ENCODE measurements around the gene THOP1.

DNA sequence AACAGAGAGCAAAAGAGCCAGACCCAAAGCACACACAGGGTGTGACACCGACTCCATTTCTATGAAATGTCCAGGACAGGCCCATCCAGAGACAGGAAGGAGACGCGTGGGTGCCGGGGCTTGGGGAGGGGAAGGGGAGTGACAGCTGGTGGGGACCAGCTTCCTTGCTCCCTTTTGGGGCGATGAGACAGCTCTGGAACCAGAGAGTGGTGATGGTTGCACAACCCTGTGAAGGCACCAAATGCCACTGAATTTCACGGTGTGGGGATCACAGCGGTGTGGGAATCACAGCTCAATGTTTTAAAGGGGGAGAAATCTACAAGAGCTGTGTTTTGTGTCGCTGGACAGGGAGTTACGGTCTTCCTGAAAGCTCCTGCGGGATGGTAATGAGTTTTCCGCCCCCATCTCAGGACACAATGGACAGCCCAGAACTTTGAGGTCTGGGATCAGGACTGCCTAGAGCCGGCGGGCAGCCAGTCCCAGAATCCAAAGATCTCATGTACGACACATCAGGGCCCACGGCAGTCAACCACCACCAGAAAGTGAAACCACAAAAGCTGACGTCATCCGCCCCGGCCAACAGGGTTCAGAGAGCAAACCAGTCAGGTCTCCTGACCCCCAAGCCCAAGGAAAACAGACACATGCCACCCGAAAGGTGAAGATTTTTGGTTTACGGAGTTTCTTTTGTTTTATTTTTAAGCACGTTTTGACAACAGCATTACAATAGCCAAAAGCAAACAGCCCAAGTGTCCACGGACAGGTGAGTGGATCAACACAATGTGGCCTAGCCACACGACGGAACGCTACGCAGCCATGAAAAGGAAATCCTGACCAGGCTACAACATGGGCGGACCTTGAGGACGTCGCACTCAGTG lies 9.5 kb upstream of the THOP1 start:
- TF ChIP-seq, protein P1, sequence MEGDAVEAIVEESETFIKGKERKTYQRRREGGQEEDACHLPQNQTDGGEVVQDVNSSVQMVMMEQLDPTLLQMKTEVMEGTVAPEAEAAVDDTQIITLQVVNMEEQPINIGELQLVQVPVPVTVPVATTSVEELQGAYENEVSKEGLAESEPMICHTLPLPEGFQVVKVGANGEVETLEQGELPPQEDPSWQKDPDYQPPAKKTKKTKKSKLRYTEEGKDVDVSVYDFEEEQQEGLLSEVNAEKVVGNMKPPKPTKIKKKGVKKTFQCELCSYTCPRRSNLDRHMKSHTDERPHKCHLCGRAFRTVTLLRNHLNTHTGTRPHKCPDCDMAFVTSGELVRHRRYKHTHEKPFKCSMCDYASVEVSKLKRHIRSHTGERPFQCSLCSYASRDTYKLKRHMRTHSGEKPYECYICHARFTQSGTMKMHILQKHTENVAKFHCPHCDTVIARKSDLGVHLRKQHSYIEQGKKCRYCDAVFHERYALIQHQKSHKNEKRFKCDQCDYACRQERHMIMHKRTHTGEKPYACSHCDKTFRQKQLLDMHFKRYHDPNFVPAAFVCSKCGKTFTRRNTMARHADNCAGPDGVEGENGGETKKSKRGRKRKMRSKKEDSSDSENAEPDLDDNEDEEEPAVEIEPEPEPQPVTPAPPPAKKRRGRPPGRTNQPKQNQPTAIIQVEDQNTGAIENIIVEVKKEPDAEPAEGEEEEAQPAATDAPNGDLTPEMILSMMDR (IDR thresholded peaks at IDR 0.05; ENCODE audit: insufficient read depth, low read length): no peak
- TF ChIP-seq GABPA (IDR thresholded peaks at IDR 0.05; ENCODE audit: low read depth): no peak

All from HL-60 (cell line).